Astrocyte (in vitro differentiated cells and primary cell): ENCODE data around the gene CSNK1E. TPM values are rescaled to one million over a fixed set of nuclear protein-coding genes. Genes with fewer than 3 reads are reported as not detected.
A peak's percentile ranks its signal among the peaks of the same experiment; 100 is the strongest.

ENCODE experiments used
- DNase-seq: peaks from one replicate; pipeline ENCODE4 v3.0.0-alpha.2; 2010; ENCODE audit warnings: low read depth
- FAIRE-seq: peaks from 2 replicates; lab custom pipeline; 2011; peaks lifted over from hg19 to GRCh38; lab: Jason Lieb, UNC
- H2AFZ ChIP-seq: 2 replicates; pipeline ENCODE4 v1.6.0; 2012; ENCODE audit warnings: low read depth, low read length, inconsistent platforms
- H3K27ac ChIP-seq: 2 replicates; pipeline ENCODE4 v1.5.1; 2011; ENCODE audit warnings: low read depth, low read length, inconsistent platforms
- H3K27me3 ChIP-seq: 2 replicates; pipeline ENCODE4 v1.6.0; 2011; ENCODE audit warnings: low read length, inconsistent platforms; ENCODE audit not compliant: insufficient read depth
- H3K36me3 ChIP-seq: 2 replicates; pipeline ENCODE4 v1.5.1; 2011; ENCODE audit warnings: low read length, inconsistent platforms; ENCODE audit not compliant: insufficient read depth
- H3K4me1 ChIP-seq: 2 replicates; pipeline ENCODE4 v1.5.1; 2011; ENCODE audit warnings: low read length, inconsistent platforms; ENCODE audit not compliant: insufficient read depth
- H3K4me2 ChIP-seq: 2 replicates; pipeline ENCODE4 v1.6.0; 2012; ENCODE audit warnings: low read length, inconsistent platforms
- H3K4me3 ChIP-seq: 2 replicates; pipeline ENCODE4 v1.5.1; 2011; ENCODE audit warnings: low read depth, mild to moderate bottlenecking, low read length, inconsistent platforms; ENCODE audit not compliant: insufficient read depth
- H3K79me2 ChIP-seq: 2 replicates; pipeline ENCODE4 v1.6.0; 2012; ENCODE audit warnings: mild to moderate bottlenecking, low read length, inconsistent platforms; ENCODE audit not compliant: insufficient read depth
- H3K9ac ChIP-seq: 2 replicates; pipeline ENCODE4 v1.6.0; 2012; ENCODE audit warnings: mild to moderate bottlenecking, low read length, inconsistent platforms
- H3K9me3 ChIP-seq: 2 replicates; pipeline ENCODE4 v1.5.1; 2012; ENCODE audit warnings: low read depth, mild to moderate bottlenecking, low read length, inconsistent platforms; ENCODE audit not compliant: insufficient read depth
- H4K20me1 ChIP-seq: 2 replicates; pipeline ENCODE4 v1.6.0; 2012; ENCODE audit warnings: low read length, inconsistent platforms; ENCODE audit not compliant: insufficient read depth
- H3K27ac Mint-ChIP-seq: one replicate; pipeline ENCODE4 v1.8.0; 2021; ENCODE audit warnings: mild to moderate bottlenecking, mixed read lengths; ENCODE audit not compliant: unreplicated experiment
- H3K27me3 Mint-ChIP-seq: one replicate; pipeline ENCODE4 v1.8.0; 2021; ENCODE audit warnings: low read depth, mixed read lengths; ENCODE audit not compliant: unreplicated experiment
- H3K36me3 Mint-ChIP-seq: one replicate; pipeline ENCODE4 v1.8.0; 2021; ENCODE audit warnings: low read depth, mixed read lengths; ENCODE audit not compliant: unreplicated experiment
- H3K4me1 Mint-ChIP-seq: one replicate; pipeline ENCODE4 v1.8.0; 2021; ENCODE audit warnings: low read depth, mixed read lengths; ENCODE audit not compliant: unreplicated experiment
- H3K4me3 Mint-ChIP-seq: one replicate; pipeline ENCODE4 v1.8.0; 2021; ENCODE audit warnings: mild to moderate bottlenecking, moderate library complexity, mixed read lengths; ENCODE audit not compliant: unreplicated experiment
- H3K9me3 Mint-ChIP-seq: one replicate; pipeline ENCODE4 v1.8.0; 2021; ENCODE audit warnings: mild to moderate bottlenecking, mixed read lengths; ENCODE audit not compliant: unreplicated experiment
- CTCF ChIP-seq: IDR thresholded peaks from 2 replicates; pipeline ENCODE4 v1.5.1; 2011; ENCODE audit warnings: low read depth, mild to moderate bottlenecking, inconsistent platforms, low read length, moderate library complexity; ENCODE audit not compliant: insufficient read depth
- EZH2 ChIP-seq: IDR thresholded peaks from 2 replicates; pipeline ENCODE4 v1.6.1; 2012; ENCODE audit warnings: mild to moderate bottlenecking, low read length, inconsistent platforms; ENCODE audit not compliant: insufficient read depth
- total RNA-seq: library from RNA; stranded (reverse); gene quantifications from 2 replicates; pipeline ENCODE4 v1.2.1, GENCODE V29; 2021

CSNK1E gene
- total RNA-seq, 1 donor from 2014 or later: 171 TPM

GRCh38 chr22:38320605-38321402 is 3.6 kb upstream of the CSNK1E start:
- DNase-seq (no peak), FAIRE-seq (no peak)
- Mint-ChIP-seq H3K27me3 (no peaks in the 10 kb centered on the region), H3K4me1 (peaks cover 11% of the 10 kb centered on the region), H3K27ac (peak overlapping the region; percentile 53), H3K36me3 (no peaks in the 10 kb centered on the region), H3K9me3 (no peaks in the 10 kb centered on the region), H3K4me3 (no peak overlapping the region)
- H3K4me3 ChIP-seq: no peak overlapping the region
- peaks cover 7% of the 10 kb centered on the region for H4K20me1 ChIP-seq
- no peak overlapping the region for H2AFZ ChIP-seq
- H3K36me3 ChIP-seq: no peaks in the 10 kb centered on the region
- no peak overlapping the region for H3K4me2 ChIP-seq
- peaks cover 12% of the 10 kb centered on the region for H3K79me2 ChIP-seq
- H3K9ac ChIP-seq: no peak overlapping the region
- H3K27me3 ChIP-seq: no peaks in the 10 kb centered on the region
- no peaks in the 10 kb centered on the region for H3K9me3 ChIP-seq
- TF ChIP-seq CTCF: no peak
- TF ChIP-seq EZH2: no peak
- peaks cover 13% of the 10 kb centered on the region for H3K4me1 ChIP-seq
- H3K27ac ChIP-seq: no peak overlapping the region

GRCh38 chr22:38318792-38319773 is 1.9 kb upstream of the CSNK1E start:
- H3K27ac ChIP-seq: peak overlapping the region; percentile 92
- H4K20me1 ChIP-seq: peaks cover 24% of the 10 kb centered on the region
- H3K27me3 ChIP-seq: no peaks in the 10 kb centered on the region
- H2AFZ ChIP-seq: no peak overlapping the region
- H3K27me3 Mint-ChIP-seq: no peaks in the 10 kb centered on the region
- H3K79me2 ChIP-seq: peaks cover 29% of the 10 kb centered on the region
- peaks cover 25% of the 10 kb centered on the region for H3K4me1 Mint-ChIP-seq
- no peak for DNase-seq
- H3K27ac Mint-ChIP-seq: peak overlapping the region; percentile 91
- H3K4me2 ChIP-seq: peak overlapping the region; percentile 92
- peak overlapping the region; percentile 90 for H3K9ac ChIP-seq
- peak overlapping the region; percentile 29 for H3K4me3 Mint-ChIP-seq
- no peak for TF ChIP-seq CTCF
- no peak for TF ChIP-seq EZH2
- H3K36me3 ChIP-seq: no peaks in the 10 kb centered on the region
- no peak overlapping the region for H3K4me3 ChIP-seq
- peaks cover 28% of the 10 kb centered on the region for H3K4me1 ChIP-seq
- no peaks in the 10 kb centered on the region for H3K9me3 Mint-ChIP-seq
- FAIRE-seq: no peak
- H3K9me3 ChIP-seq: no peaks in the 10 kb centered on the region
- H3K36me3 Mint-ChIP-seq: no peaks in the 10 kb centered on the region
